Measurements from ENCODE around the gene TFAP2B. TPM values are rescaled to one million over a fixed set of nuclear protein-coding genes. Genes with fewer than 3 reads are reported as not detected.
A peak's percentile ranks its signal among the peaks of the same experiment; 100 is the strongest.

Gene TFAP2B
- total RNA-seq, 1 donor from 2014 or later = not detected

DNA sequence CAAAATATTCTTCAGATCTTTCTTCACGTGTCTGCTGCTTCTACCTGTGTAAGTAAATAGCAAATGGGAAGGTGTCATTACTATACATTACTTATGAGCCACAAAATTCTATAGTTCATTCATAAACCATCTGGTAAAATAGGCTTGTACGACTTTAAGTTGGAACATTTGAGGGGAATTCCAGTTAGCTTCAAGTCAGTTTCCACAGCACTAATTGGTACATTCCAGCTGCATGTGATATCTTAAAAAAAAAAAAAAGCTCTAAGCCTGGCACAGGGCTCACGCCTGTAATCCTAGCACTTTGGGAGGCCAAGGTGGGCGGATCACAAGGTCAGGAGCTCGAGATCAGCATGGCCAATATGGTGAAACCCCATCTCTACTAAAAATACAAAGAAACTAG is 23.1 kb upstream of the TFAP2B start:
- no peaks in the 10 kb centered on the region for H3K27me3 ChIP-seq
- intact Hi-C loops (cut with DNase I) = no loop called here
- no peaks in the 10 kb centered on the region for H3K36me3 ChIP-seq
- no peak overlapping the region for H3K27ac ChIP-seq
- no peak overlapping the region for H3K4me3 ChIP-seq
- TF ChIP-seq, protein P1, sequence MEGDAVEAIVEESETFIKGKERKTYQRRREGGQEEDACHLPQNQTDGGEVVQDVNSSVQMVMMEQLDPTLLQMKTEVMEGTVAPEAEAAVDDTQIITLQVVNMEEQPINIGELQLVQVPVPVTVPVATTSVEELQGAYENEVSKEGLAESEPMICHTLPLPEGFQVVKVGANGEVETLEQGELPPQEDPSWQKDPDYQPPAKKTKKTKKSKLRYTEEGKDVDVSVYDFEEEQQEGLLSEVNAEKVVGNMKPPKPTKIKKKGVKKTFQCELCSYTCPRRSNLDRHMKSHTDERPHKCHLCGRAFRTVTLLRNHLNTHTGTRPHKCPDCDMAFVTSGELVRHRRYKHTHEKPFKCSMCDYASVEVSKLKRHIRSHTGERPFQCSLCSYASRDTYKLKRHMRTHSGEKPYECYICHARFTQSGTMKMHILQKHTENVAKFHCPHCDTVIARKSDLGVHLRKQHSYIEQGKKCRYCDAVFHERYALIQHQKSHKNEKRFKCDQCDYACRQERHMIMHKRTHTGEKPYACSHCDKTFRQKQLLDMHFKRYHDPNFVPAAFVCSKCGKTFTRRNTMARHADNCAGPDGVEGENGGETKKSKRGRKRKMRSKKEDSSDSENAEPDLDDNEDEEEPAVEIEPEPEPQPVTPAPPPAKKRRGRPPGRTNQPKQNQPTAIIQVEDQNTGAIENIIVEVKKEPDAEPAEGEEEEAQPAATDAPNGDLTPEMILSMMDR (IDR thresholded peaks at IDR 0.05) = no peak
- H3K9me3 ChIP-seq = no peaks in the 10 kb centered on the region
- no peak for DNase-seq (ENCODE audit: low spot score in 2 of 2)
- H3K4me1 ChIP-seq = no peaks in the 10 kb centered on the region

DNA sequence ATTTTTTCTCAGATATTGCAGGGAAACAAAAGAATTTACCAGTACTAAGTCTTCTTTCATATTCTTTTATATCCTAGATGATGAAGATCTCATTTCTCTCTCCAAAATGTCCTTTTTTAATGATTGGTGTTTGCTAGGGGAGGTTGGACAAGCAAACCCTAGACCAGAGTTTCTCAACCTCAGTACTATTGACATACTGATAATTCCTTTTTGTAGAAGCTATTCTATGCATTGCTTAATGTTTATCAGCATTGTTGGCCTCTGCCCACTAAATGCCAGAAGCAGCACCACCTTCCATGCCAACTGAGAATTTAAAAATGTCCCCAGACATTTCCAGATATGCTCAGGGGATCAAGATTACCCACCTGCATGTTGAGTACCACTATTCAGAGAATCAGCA is 14.4 kb upstream of the TFAP2B start:
- H3K36me3 ChIP-seq = no peaks in the 10 kb centered on the region
- no peaks in the 10 kb centered on the region for H3K27me3 ChIP-seq
- H3K4me1 ChIP-seq = no peaks in the 10 kb centered on the region
- H3K4me3 ChIP-seq = no peak overlapping the region
- DNase-seq (ENCODE audit: low spot score in 2 of 2) = no peak
- no peaks in the 10 kb centered on the region for H3K9me3 ChIP-seq
- TF ChIP-seq, protein P1 (IDR thresholded peaks at IDR 0.05) = no peak
- intact Hi-C loops (cut with DNase I) = no loop called here
- no peak overlapping the region for H3K27ac ChIP-seq

DNA sequence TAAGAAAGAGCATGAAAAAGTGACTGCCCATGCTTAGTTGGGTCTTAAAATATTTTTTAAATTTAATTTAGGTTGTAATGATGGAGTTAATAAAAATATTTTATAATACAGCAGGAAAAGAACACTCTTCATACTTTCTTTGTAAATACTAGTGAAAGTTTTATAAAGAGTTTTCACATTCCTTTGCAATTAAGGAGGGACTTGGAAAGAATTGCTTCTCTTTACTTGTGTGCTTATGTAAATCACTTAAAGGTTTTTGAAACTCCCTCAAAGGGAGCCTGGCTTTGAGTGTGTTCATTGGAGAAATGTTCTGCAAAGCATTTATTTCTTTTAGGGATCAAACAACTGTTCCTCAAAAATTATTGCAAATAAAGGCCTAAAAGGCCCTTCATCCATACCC is 11.6 kb upstream of the TFAP2B start:
- DNase-seq (ENCODE audit: low spot score in 2 of 2) = no peak
- Histone ChIP-seq H3K4me1 (no peaks in the 10 kb centered on the region), H3K9me3 (no peaks in the 10 kb centered on the region), H3K36me3 (no peaks in the 10 kb centered on the region), H3K4me3 (no peak overlapping the region), H3K27ac (no peak overlapping the region), H3K27me3 (no peaks in the 10 kb centered on the region)
- intact Hi-C loops (cut with DNase I) = no loop called here
- TF ChIP-seq, protein P1 (IDR thresholded peaks at IDR 0.05) = no peak

DNA sequence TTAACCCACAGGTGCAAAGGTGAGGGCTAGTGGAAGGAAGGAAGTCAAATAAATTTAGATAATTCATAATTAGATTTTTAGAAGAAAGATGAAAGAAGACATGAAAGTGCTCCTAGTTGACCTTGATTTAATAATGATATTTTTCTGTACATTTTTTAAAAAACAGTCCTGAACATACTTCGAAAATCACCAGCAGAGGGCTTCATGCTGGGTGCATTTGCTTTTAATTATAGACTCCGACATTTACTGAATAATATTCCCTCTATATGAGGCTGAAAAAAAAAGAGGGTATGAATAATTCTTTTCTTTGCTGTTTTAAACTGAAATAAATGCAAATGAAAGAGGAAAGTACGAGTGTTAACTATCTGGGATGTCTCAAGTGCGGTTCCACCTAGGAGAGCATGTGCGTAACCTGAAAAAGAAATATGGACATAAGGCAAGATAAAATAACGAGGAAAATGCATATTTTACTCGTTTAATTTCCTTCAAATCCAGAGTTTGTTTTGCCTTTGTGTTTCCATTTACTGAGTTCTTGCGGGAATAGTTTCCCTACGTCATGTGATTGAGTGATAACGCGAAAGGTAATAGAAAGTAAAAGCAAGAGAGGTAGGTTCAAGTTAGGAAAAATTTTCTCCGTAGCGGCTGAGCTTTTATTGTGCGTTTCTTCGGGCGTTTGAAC is 3.1 kb upstream of the TFAP2B start:
- H3K27ac ChIP-seq = no peak overlapping the region
- H3K36me3 ChIP-seq = no peaks in the 10 kb centered on the region
- H3K27me3 ChIP-seq = peaks cover 8% of the 10 kb centered on the region
- TF ChIP-seq, protein P1 (IDR thresholded peaks at IDR 0.05) = no peak
- intact Hi-C loops (cut with DNase I) = loop anchor here (2.0 kb wide), 1 partner anchor 1207 kb away; no protein-coding TSS in a partner anchor
- H3K4me3 ChIP-seq = peak overlapping the region; percentile 26 to 45
- no peak for DNase-seq (ENCODE audit: low spot score in 2 of 2)
- no peaks in the 10 kb centered on the region for H3K9me3 ChIP-seq
- peaks cover 0 to 5% of the 10 kb centered on the region in 2 donors for H3K4me1 ChIP-seq

DNA sequence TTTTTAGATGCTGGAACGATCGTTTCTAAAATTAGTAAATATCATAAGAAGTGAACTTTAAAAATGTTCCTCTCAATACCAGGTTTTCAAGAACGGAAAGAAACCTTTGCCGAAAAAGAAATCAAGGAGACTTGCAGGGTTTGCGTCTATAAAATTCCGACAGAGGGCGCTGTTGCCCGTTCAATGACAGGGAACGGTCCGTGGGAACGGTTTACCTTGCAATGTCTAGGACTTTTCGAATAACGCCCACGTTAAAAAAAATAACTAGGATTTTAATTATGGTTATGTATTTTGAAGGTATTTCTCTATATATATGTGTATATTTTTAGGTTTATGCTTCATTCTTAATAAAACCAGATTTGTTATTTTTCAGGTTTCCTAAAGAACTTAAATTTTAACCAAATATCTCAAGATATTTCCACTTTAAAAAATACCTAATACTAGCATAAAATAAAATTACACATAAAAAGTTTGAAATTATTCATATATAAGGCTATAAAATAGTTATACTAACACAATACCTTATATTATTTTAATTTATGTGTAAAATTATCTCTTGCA is 2.5 kb upstream of the TFAP2B start:
- no peak for DNase-seq (ENCODE audit: low spot score in 2 of 2)
- H3K4me1 ChIP-seq = peaks cover 0 to 5% of the 10 kb centered on the region in 2 donors
- H3K27ac ChIP-seq = no peak overlapping the region
- H3K4me3 ChIP-seq = peak overlapping the region; percentile 26 to 45
- TF ChIP-seq, protein P1 (IDR thresholded peaks at IDR 0.05) = peak; percentile 36 to 73 (median 54)
- H3K27me3 ChIP-seq = peaks cover 8% of the 10 kb centered on the region
- no peaks in the 10 kb centered on the region for H3K36me3 ChIP-seq
- intact Hi-C loops (cut with DNase I) = loop anchor here (2.0 kb wide), 1 partner anchor 1207 kb away; no protein-coding TSS in a partner anchor
- H3K9me3 ChIP-seq = no peaks in the 10 kb centered on the region

All from ascending aorta (tissue), 2 donors.